LoVo (cell line): ENCODE measurements around the gene IGLL1.
"Not testable (repeated sequence)": the region's sequence is repeated elsewhere in the genome, so short reads cannot be mapped to it uniquely, and the experiment has no call there.

ENCODE experiments used
- DNase-seq: peaks from one replicate; pipeline ENCODE4 v3.0.0-alpha.2; 2016; ENCODE audit warnings: low spot score

Gene IGLL1

DNA sequence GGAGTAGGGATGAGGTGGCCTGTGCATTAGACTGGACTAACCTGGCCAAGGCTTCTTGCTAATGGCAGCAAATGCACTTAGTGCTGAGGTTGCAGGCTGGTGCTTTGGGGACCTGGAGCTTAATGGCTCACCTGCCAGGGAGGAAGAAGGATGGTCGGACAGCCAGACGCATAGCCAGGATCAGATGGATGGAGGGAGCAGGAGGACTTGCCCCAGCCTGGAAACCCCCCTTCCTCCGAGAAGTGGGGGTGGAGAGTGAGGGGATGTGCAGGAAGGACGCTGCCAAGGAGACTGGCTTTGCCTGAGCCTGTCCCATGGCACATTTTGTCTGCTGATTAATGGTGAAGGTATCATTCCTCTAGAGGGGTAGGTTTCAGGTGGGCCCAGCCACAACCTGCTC lies 17.9 kb downstream of the IGLL1 start:
- no peak for DNase-seq

DNA sequence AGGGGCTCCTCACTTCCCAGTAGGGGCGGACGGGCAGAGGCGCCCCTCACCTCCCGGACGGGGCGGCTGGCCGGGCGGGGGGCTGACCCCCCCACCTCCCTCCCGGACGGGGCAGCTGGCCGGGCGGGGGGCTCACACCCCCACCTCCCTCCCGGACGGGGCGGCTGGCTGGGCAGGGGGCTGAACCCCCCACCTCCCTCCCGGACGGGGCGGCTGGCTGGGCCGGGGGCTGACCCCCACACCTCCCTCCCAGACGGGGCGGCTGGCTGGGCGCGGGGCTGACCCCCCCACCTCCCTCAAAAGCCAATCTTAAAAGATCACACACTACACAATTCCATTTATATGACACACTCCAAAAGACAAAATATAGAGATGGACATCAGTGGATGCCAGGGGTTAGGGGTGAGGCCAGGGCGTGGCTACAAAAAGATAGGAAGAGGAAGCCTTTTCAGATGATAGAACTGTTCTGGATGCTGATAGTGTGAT lies 19.0 kb downstream of the IGLL1 start:
- not testable (repeated sequence) for DNase-seq

DNA sequence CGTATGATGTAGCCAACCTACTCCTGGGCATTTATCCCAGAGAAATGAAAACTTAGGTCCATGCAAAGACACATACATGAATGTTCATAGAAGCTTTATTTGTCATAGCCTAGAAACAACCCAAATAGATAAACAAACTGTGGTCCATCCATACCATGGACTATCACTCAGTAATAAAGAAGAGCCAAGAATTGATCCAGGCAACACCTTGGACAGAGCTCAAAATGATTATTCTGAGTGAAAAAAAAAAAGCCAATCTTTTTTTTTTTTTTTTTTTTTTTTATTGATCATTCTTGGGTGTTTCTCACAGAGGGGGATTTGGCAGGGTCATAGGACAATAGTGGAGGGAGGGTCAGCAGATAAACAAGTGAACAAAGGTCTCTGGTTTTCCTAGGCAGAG lies 19.9 kb downstream of the IGLL1 start:
- not testable (repeated sequence) for DNase-seq

DNA sequence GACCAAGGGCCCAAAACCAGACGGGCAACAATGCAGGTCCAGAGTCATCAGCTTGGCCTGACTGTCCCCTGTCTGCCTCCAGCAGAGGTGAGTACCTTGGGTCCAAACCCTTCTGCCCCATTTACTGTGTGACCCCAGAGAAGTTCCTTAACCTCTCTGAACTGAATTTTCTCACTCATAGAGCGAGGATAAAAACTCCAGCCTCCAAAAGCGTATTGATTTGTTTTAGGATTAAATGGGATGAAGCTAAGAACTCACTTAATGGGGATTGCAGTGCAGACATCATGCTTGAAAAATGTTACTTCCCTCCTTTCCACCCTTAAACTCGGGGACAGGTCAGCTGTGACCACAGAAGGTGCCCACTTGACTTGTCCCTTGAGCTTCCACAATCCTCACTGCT lies 22.6 kb downstream of the IGLL1 start:
- DNase-seq = no peak

DNA sequence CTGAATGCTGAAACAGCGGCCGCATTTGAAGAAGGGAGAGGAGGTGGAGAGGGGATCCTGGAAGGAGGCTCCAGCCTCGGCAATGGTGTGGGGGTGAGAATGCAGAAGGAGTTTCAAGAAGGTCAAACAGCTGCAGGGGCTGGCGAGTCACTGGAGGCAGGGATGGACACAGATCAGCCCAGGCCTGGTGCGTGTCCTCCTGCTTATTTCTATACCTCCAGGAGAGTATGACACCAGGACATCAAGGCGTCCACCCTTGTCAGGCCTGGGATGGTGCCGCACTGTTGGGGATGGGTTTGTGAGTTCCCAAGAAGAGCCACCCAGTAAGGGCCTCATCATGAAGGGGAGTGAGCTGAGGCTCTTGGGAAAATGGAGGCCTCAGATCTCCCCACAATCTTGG lies 23.1 kb downstream of the IGLL1 start:
- DNase-seq = no peak

DNA sequence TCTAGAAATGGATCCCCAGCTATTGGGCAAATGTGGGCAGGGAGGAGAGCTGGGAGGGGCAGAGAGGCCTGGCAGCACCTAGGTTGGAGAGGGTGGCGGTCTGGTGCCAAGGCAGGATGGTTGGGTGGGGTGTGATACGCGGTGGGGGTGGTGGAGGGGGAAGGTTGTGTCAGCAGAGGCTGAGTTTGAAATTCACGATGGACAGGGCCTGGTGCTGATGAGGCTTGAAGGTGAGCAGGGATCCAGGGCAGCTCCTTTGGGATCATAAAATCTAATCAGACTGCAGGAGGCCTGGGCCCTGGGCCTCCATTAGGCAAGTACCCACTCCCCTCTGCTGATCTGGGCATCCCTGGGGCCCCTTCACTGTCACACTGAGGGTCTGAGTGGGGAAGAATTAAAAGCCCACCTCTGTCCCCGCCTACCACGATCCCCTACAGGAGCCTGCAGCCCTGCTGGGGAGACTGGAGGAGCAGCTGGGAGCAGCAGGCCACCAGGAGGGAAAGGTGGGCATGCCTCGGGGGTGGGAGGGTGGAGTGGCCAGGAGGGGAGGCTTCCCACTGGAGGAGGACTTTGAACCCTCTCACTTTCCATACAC lies 24.0 kb downstream of the IGLL1 start:
- DNase-seq = no peak

DNA sequence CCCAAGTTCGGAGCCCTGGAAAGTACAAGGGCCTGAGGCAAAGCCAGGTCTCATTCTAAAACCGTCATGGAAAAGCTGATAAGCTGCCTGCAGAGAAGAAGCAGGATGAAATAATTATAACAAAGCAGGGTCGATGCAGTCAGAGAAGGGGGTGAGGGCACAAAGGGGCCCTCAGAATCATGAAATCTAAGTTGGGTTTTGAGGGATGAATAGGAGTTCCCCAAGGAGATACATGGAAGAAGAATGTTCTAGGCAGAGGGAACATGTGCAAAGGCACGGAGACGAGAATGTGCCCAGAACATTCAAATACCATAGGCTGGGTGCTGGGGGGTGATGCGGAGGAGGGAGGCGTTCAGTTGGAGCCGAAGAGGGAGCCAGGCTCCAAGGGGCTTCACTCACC lies 25.0 kb downstream of the IGLL1 start:
- DNase-seq = no peak

DNA sequence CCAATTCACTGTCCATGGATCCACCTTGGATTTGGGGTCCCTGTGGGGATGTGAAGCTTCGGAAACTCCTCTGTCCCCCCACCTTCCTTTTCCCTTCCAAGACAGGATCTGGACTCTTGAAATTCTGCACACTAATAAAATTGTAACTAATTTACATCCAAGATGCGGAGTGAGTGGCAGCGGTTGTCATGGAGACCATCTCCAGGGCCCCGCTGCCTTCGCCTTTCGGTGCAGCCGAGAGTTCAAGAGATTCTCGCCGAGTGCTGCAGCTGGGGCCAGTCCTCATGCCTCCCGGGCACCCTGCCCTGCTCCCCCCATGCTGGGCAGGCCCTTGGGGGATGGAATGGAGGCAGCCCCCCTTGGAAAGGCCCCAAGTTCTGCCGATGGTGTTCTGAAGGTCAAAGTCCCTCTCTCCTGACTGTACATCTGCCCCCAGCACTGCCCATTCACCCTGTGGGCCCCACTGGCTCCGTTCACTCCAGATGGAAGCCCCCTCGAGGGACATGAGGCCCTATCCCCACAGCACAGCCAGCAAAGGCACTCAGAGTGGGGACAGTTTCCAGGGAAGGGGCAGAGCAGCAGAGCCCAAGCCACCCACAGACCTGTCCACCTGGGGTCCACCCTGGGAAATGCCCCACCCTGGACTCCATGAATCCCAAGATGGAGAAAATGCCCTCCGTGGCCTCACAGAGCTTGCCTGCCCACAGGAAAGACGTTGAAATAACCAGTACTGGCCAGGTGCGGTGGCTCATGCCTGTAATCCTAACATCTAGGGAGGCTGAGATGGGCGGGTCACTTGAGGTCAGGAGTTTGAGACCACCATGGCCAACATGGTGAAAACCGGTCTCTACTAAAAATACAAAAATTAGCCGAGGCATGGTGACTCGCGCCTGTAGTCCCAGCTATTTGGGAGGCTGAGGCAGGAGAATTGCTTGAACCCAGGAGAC lies 25.9 kb downstream of the IGLL1 start:
- no peak for DNase-seq

DNA sequence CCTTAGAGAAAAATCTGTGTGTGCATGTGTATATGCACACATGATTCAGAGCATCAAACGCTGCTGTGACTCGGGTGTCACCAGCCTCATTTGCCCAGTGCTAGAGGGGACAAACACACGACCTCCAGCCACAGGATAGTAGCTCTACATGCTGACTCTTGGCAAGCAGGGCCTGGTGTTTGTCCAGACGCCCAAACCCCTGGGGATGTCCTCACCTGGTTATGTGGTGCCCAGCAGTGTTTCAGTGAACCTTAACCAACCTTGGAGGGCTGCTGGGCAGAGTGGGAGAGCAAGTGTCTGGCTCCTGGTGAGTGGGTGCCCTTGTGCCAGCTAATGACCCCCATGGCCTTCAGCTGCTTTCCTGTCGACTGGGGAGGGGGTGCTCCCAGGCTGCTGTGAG lies 26.7 kb downstream of the IGLL1 start:
- DNase-seq = no peak

DNA sequence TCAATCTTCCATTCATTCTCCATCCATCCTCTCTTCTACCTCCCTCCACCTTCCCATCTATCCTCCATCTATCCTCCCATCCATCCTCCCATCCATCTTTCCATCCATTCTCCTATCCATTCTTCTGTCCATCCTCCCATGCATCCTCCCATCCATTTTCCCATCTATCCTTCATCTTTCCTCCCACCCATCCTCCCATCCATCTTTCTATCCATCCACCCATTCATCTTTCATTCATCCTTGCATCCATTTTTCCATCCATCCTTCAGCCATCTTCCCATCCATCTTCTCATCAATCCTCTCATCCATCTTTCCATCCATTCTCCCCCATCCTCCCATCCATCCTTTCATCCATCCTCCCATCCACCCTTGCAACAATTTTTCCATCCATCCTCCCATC lies 27.5 kb downstream of the IGLL1 start:
- DNase-seq = no peak

DNA sequence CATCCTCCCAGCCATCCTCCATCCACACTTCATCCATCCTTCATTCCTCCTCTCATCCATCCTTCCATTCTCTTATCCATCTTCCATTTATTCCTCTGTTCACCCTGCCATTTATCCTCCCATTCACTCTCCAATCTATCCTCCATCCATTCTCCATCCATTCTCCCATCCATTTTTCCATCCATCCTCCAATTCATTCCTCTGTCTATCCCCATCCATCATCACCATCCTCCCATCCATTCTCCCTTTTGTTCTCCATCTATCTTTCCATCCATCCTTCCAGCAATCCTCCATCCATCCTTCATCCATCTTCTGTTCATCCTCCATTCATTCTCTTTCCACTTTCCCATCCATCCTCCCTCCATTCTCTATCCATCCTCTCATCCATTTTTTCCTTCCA lies 28.7 kb downstream of the IGLL1 start:
- no peak for DNase-seq

DNA sequence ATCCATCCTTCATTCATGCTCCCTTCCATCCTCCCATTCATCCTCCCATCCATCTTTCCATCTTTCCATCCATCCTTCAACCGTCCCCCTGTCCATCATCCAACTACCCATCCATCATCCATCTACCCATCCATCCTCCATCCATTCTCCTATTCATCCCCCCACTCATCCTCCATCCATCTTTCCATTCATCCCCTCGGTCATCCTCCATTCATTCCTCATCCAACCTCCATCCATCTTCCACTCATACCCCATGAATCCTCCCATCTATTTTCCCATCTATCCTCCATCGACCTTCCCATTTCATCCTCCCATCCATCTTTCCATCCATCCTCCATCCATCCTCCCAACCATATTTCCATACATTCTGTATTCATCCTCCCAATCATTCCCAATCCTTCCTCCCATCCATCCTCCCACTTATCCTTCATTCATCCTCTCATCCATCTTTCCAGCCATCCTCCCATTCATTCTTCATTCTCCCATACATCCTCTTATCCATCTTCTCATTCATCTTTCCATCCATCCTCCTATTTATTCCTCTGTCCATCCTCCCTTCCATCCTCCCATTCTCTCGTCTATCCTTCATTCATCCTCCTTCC lies 29.9 kb downstream of the IGLL1 start:
- no peak for DNase-seq

DNA sequence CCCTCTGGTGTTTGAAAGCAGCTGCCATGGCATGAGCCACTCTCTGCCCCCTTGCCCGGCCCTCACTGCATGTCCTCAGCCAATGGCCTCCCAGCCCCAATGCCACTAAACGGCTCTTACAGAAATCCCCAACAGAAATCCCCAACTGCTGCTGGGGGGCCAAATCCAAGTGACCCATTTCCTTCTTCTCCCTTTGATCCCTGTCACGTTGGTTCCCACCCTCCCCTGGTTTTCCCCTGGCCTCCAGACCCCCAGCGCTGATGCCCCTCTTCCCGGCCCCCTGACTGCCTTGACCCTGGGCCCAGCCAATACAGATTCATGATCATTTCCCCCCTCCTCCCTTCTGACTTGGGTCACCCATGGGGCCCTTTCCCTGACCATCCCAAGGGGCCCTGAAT lies 30.9 kb downstream of the IGLL1 start:
- DNase-seq = no peak

DNA sequence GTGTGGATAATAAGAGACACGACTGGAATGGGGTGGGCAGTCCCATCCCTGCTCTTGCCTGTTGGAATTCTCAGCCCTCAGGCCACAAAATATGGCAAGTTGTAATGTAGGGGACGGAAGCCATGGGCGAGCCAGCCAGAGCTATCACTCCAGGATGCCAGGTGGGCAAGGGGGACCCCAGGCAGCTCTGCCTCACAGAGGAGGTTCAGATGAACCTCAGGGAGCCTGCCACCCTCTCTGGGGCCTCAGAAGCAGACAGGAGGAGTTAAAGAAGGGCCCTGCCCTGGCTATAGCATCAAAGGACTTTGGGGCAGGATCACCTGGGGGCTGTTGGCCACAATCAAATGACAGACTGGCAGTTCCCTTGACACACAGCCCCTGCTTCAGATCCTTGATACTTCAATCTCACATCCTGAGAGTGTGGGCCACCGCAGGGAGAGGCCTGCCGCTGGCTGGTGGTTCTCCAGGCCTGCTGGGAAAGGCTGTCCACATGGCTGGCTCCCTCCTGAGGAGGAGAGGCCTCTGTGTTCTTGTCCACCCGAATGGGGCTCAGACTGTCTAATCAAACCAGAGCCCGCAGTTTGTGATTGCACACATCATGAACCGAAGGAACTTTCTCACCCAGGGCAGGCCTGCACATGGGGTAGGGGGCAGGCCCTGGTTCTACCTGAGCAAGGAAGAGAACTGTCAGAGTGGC lies 31.4 kb downstream of the IGLL1 start:
- DNase-seq = no peak

DNA sequence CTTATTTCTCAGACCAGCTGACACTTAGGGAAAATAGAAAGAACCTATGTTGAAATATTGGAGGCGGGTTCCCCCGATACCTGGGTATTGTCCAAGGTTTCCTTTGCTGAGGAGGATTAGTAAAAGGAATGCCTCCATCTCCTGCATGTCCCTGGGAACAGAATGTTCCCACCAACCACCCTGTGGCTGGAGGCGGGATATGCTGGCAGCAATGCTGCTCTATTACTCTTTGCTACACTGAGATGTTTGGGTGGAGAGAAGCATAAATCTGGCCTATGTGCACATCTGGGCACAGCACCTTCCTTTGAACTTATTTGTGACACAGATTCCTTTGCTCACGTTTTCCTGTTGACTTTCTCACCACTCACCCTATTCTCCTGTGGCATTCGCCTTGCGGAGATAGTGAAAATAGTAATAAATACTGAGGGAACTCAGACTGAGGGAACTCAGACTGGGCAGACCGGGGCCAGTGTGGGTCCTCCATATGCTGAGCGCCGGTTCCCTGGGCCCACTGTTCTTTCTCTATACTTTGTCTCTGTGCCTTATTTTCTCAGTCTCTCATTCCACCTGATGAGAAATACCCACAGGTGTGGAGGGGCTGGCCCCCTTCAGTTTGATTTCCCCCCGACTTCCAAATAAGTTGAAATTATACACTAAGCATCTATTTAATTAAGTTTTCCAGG lies 32.1 kb downstream of the IGLL1 start:
- no peak for DNase-seq

DNA sequence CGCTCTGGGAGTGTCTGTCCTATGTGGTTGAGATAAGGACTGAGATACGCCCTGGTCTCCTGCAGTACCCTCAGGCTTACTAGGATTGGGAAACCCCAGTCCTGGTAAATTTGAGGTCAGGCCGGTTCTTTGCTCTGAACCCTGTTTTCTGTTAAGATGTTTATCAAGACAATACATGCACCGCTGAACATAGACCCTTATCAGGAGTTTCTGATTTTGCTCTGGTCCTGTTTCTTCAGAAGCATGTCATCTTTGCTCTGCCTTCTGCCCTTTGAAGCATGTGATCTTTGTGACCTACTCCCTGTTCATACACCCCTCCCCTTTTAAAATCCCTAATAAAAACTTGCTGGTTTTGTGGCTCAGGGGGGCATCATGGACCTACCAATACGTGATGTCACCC lies 32.7 kb downstream of the IGLL1 start:
- not testable (repeated sequence) for DNase-seq

DNA sequence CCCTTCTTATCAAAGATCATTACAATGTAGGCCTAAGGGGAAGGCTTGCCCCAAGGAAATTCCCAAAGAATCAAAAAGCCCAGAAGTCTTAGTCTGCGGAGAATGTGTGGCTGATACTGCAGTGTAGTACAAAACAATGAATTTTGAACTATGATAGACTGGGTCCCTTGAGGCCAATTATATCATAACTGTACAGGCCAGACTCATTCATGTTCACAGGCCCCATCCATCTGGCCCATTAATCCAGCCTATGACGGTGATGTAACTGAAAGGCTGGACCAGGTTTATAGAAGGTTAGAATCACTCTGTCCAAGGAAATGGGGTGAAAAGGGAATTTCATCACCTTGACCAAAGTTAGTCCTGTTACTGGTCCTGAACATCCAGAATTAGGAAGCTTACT lies 35.2 kb downstream of the IGLL1 start:
- DNase-seq = no peak

DNA sequence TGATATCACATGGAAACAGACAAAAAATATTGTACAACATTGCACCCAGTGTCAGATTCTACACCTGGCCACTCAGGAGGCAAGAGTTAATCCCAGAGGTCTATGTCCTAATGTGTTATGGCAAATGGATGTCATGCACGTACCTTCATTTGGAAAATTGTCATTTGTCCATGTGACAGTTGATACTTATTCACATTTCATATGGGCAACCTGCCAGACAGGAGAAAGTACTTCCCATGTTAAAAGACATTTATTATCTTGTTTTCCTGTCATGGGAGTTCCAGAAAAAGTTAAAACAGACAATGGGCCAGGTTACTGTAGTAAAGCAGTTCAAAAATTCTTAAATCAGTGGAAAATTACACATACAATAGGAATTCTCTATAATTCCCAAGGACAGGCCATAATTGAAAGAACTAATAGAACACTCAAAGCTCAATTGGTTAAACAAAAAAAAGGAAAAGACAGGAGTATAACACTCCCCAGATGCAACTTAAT lies 36.5 kb downstream of the IGLL1 start:
- DNase-seq = not testable (repeated sequence)

DNA sequence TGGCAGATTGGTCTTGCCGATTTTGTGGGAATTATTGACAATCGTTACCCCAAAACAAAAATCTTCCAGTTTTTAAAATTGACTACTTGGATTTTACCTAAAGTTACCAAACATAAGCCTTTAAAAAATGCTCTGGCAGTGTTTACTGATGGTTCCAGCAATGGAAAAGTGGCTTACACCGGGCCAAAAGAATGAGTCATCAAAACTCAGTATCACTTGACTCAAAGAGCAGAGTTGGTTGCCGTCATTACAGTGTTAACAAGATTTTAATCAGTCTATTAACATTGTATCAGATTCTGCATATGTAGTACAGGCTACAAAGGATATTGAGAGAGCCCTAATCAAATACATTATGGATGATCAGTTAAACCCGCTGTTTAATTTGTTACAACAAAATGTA lies 37.2 kb downstream of the IGLL1 start:
- no peak for DNase-seq

DNA sequence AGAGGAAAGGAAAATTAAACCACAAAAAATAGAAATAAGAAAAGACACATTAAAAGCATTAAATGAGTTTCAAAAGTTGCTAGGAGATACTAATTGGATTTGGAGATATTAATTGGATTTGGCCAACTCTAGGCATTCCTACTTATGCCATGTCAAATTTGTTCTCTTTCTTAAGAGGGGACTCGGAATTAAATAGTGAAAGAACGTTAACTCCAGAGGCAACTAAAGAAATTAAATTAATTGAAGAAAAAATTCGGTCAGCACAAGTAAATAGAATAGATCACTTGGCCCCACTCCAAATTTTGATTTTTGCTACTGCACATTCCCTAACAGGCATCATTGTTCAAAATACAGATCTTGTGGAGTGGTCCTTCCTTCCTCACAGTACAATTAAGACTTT lies 37.7 kb downstream of the IGLL1 start:
- DNase-seq = not testable (repeated sequence)

DNA sequence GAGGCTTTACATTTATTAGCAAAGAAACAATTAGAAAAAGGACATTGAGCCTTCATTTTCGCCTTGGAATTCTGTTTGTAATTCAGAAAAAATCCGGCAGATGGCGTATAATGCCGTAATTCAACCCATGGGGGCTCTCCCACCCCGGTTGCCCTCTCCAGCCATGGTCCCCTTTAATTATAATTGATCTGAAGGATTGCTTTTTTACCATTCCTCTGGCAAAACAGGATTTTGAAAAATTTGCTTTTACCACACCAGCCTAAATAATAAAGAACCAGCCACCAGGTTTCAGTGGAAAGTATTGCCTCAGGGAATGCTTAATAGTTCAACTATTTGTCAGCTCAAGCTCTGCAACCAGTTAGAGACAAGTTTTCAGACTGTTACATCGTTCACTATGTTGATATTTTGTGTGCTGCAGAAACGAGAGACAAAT lies 38.2 kb downstream of the IGLL1 start:
- not testable (repeated sequence) for DNase-seq

DNA sequence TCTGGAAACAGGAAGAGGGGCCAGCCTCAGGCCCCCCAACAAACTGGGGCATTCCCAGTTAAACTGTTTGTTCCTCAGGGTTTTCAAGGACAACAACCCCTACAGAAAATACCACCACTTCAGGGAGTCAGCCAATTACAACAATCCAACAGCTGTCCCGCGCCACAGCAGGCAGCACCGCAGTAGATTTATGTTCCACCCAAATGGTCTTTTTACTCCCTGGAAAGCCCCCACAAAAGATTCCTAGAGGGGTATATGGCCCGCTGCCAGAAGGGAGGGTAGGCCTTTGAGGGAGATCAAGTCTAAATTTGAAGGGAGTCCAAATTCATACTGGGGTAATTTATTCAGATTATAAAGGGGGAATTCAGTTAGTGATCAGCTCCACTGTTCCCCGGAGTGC lies 39.3 kb downstream of the IGLL1 start:
- DNase-seq = not testable (repeated sequence)
